ENCODE measurements around the gene ERG.

ERG gene

GRCh38 chr21:38355353-38355752 lies 142.9 kb downstream of the ERG start:
- DNase-seq = no peak

GRCh38 chr21:38354746-38355145 lies 143.5 kb downstream of the ERG start:
- no peak for DNase-seq

GRCh38 chr21:38354231-38354630 lies 144.0 kb downstream of the ERG start:
- no peak for DNase-seq

GRCh38 chr21:38352536-38353219 lies 145.6 kb downstream of the ERG start:
- DNase-seq = peak; percentile 8

GRCh38 chr21:38351961-38352521 lies 146.2 kb downstream of the ERG start:
- no peak for DNase-seq

- DNase-seq = no peak
Observed at GRCh38 chr21:38351176-38351959, 146.9 kb downstream of the ERG start.

GRCh38 chr21:38350684-38351083 lies 147.6 kb downstream of the ERG start:
- no peak for DNase-seq

- no peak for DNase-seq
Observed at GRCh38 chr21:38349977-38350376, 148.3 kb downstream of the ERG start.

GRCh38 chr21:38349111-38349746 lies 149.0 kb downstream of the ERG start:
- DNase-seq = no peak

- no peak for DNase-seq
Observed at GRCh38 chr21:38346286-38346685, 152.0 kb downstream of the ERG start.

GRCh38 chr21:38343691-38344090 lies 154.6 kb downstream of the ERG start:
- no peak for DNase-seq

GRCh38 chr21:38342739-38343138 lies 155.5 kb downstream of the ERG start:
- DNase-seq = no peak

- DNase-seq = no peak
Observed at GRCh38 chr21:38341546-38342012, 156.7 kb downstream of the ERG start.

- DNase-seq = no peak
Observed at GRCh38 chr21:38340131-38340530, 158.1 kb downstream of the ERG start.

GRCh38 chr21:38337793-38338192 lies 160.5 kb downstream of the ERG start:
- no peak for DNase-seq

GRCh38 chr21:38334866-38335265 lies 163.4 kb downstream of the ERG start:
- DNase-seq = no peak

- no peak for DNase-seq
Observed at GRCh38 chr21:38333301-38334272, 164.7 kb downstream of the ERG start.

- no peak for DNase-seq
Observed at GRCh38 chr21:38330666-38331065, 167.6 kb downstream of the ERG start.

Measured in KG1 (cell line).